Esophagus mucosa (tissue), 1 donor: ENCODE results near the gene RBM17. TPM values are rescaled to one million over a fixed set of nuclear protein-coding genes. Genes with fewer than 3 reads are reported as not detected.
"Not testable (repeated sequence)": the region's sequence is repeated elsewhere in the genome, so short reads cannot be mapped to it uniquely, and the experiment has no call there.

Experiments
- ATAC-seq: fragments of 200-7000 bp; cut with Tn5 transposase; one replicate; pipeline ENCODE4 v1.9.1; 2020
- total RNA-seq: library from RNA; stranded (reverse); gene quantifications from one replicate; pipeline ENCODE4 v1.2.4, GENCODE V29; 2023
- donor health status: DM: yes; HTN: yes; CAD: no.

The RBM17 gene
- total RNA-seq, 1 donor from 2014 or later: 57.5 TPM

DNA sequence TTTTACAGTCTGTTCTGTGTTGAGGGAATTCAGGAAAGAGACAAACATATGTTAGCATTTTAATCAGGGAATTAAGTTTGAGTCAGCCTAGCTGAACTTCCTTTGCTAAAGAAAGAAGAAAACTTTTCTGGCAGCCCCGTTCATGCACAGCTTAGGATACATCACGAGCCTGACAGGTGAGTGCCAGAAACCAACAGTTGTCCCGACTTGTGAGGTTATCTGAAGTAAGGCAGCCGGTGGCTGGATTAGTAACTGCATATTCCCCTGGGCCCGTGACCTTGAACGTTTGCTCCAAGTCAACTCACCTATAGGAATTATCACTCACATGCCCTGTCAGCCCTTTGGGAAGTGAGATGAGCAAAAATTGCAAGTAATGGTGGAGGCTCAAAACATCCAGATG, 24.1 kb downstream of the RBM17 start:
- ATAC-seq: no peak

GRCh38 chr10:6114299-6114698, 25.5 kb downstream of the RBM17 start:
- ATAC-seq: no peak

DNA sequence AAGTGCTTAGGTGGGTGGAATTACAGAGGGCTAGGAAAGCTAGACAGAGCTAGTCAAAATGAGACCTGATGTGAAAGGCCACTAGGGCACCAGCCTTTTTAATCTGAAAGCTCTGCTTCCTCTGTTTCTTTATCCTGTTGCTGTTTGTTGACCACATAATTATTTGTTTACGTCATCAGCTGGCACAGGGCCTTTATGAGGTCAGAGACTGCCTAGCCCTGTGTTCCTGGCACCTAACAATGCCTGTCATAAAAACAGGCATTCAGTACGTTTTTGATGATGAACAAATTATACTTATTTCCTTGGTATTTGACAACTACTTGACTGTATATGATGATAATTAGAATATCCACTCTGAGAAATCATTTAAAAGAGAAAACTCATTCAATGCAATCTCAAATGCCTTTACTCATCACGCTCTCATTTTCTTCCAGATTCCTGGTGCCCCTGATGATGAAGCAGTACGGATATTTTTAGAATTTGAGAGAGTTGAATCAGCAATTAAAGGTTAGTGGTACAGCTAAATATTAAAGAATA, 26.0 kb downstream of the RBM17 start:
- peak; percentile 28 for ATAC-seq

GRCh38 chr10:6115411-6115810, 26.6 kb downstream of the RBM17 start:
- ATAC-seq: no peak

GRCh38 chr10:6115824-6116350, 27.1 kb downstream of the RBM17 start:
- no peak for ATAC-seq

- no peak for ATAC-seq
These were observed 28.0 kb downstream of the RBM17 start for GRCh38 chr10:6116806-6117205.

DNA sequence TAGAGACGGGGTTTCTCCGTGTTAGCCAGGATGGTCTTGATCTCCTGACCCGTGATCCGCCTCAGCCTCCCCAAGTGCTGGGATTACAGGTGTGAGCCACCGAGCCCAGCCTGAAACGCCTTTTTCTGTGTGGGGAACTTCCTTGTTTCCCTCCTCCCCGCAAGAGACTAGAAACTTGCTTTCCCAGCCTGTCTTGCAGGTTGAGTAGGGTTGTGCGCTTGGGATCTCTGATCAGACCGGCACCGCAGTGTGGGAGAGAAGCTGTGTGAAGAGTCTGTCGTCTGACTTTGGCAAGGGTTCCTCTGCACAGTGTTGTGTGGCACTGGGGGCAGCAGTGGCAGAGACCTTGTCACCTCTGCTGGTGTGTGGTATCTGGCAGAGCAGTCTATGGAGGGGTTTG, 28.9 kb downstream of the RBM17 start:
- peak; percentile 53 for ATAC-seq

DNA sequence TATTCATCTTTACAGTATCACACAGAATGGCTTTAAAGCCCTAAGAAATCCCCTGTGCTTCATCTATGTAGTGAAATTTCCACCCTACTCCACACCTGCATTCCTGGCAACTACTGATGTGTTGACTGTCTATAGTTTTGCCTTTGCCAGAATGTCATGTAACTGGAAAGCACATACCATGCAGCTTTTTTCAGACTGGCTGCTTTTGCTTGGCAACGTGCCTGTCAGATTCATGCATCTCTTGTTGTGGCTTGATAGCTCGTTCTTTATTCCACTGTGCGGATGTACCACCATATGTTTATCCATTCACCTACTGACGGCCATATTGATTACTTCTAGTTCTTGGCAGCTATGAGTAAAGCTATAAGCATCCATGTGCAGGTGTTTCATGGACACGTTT, 30.6 kb downstream of the RBM17 start:
- peak; percentile 49 for ATAC-seq

DNA sequence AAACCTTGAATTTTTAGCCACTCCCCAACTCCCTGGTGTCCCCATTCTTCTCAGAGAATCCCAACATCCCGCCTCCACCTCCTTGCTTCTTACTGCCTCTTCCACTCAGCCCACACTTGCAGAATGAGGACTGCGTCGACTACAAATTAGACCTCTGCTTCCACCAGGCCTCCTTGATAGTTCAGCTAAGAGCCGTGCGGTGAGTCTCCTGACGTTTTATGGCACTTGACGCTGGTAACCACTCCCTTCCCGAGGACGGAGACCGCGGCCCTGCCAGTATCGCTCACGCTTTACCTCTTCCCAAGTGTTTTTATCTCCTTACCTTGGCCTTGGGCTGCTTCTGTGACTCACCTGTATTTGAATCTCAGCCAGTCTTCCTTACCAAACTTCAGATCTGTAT, 31.1 kb downstream of the RBM17 start:
- peak; percentile 73 for ATAC-seq

- peak; percentile 20 for ATAC-seq
These were observed 31.9 kb downstream of the RBM17 start for GRCh38 chr10:6120691-6121090.

DNA sequence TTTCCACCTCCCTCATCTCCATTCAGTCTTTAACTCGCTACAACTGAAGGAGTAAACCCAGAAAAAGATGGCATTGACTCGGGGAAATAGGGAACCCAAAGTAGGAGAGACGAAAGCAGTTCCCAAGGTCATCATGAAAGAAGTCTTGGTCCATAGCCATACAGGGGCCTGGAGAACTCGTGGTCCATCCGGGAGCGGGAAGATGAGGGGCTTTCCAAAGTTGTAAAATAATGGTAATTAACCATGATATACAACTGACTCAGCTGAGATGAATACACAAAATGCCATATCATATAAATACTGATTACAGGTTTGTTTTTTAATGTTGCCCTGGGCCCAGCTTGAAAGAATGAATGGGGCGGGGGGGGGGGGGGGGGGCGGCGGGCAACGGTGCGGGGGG, 32.3 kb downstream of the RBM17 start:
- ATAC-seq: no peak

GRCh38 chr10:6123532-6123931, 34.7 kb downstream of the RBM17 start:
- no peak for ATAC-seq

GRCh38 chr10:6124666-6125065, 35.8 kb downstream of the RBM17 start:
- ATAC-seq: peak; percentile 48

GRCh38 chr10:6127461-6127860, 38.6 kb downstream of the RBM17 start:
- ATAC-seq: not testable (repeated sequence)

GRCh38 chr10:6128087-6128486, 39.3 kb downstream of the RBM17 start:
- no peak for ATAC-seq

- ATAC-seq: peak; percentile 91
These were observed 39.9 kb downstream of the RBM17 start for GRCh38 chr10:6128591-6129251.

DNA sequence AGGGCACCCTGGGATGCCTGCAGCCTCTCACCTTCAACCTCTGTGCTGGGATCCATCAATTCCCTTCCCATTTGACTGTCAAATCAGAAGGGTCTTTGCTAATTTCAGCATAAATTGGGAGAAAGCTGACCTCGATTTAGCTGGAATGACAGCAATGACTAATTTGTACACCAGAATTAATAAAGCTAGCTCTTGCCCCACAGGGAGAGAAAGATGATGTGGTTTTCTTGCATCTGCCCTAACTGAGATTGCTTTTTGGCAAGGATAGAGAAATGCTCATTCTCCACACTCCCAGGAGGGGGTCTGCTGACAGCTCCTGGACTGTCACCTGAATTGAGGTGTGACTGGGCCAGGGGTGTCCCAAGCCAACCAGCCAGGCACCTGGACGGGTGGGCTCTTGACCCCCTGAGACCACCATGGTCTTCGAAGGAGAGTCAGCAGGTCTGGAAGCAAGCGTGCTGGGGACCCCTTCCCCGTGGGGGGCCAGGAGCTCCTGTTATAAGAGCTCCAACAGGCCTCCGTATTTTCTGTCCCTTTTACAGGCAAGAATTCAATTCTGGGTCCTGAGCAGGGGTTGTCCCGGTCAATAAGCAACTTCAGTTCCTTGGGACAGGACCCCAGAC, 42.1 kb downstream of the RBM17 start:
- no peak for ATAC-seq

DNA sequence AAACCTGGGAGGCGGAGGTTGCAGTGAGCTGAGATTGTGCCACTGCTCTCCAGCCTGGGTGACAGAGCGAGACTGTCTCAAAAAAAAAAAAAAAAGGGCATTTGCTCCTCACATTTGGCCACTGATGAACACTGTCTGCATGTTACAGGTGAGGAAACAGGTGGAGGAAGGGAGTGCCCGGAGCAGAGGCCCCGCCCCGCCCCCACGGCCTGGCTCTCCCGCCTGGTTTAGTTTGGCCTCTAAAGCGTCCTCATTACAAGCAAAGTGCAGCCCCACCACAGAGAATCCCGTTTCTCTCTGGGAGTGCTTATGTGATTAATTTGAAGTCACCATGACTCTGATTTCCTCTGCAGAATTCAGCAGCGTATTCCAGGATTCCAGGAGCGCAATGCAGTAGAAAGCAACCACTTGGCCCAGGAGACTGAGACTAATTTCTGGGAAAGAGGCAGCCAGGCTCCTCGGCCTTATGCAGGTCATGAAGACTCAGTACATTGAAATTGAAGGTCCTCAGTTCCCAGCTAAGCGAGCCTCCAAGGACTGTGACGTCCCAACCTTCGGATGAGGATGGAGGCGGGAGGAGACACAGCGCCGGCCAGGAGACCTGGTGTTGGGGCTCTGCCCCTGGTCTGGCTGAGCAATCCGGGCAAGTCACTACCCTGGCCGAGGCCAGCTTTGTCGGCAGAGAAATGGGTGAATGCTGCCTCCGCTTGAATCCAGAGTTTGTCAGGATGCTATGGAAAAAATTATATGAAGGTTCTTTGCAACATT, 44.7 kb downstream of the RBM17 start:
- no peak for ATAC-seq

DNA sequence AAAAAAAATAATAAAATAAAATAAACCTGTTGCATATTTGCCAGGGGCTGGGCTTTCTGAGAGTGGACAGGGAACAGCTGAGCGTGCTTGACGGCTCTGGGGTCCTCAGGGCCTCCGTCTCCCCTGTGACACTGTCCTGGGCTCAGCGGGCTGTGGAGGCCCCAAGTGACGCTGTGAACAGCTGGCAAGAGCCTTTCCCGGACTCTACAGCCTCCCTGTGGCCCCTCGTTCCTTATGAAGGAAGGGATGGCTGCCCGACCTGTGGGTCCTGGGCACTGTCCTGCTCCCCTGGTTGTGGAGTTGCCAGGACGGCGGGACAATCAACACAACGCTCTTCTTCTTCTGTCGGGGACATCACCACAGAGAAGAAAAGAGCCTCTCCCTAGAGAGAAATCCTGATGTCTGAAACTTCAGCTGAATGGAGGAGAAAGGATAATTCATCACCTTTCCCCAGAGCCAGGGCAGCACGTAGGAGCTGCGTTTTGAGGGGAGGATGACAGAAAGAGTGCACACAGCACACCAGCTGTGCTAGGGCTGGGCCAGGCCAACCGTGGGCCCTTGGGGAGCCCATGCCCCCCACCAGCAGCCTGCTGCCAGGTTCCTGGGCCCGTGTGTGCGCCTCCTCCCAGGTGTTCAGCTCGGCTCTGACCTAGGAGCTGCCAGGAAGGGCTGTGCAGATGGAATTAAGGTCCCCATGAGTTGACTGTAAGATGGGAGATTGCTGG, 45.4 kb downstream of the RBM17 start:
- no peak for ATAC-seq

DNA sequence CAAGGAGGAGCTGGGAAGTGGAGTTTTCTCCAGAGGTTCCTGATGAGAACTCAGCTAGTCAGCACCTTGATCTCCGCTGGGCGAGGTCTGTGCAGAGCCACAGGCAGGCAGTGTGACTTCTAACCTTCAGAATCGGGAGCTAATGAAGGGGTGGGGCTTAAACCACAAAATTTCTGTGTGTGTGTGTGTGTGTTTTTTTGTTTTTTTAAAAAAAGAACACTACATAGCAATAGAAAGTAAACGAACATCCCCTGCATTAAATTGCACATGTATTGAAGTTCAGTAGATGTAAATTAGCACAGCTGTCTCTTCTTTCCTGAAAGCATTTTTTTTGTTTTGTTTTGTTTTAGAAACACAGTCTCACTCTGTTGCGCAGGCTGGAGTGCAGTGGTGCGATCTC, 46.2 kb downstream of the RBM17 start:
- ATAC-seq: no peak

DNA sequence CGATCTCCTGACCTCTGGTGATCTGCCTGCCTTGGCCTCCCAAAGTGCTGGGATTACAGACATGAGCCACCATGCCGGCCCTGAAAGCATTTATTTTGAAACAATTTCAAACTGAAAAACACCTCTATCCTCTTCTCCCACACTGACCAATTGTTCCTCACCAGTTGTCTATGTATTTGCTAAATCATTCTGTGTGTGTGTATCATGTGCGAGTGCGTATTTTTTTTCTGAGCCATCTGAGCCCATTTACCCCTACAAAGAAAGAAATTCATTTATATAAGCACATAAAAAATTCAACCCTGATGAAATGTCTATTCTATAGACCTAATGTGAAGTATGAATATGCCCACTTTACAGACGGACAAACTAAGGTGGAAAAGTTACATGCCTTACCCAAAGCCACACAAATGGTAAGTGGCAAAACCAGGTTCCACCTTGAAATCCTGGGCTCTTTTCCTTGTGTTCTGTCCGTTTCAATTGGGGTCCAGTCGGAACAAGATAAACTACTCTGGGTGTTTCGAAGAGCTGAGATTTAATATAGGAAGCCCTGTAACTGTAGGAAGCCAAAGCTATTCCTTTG, 46.8 kb downstream of the RBM17 start:
- no peak for ATAC-seq
